K562 (cell line): ENCODE data around the gene SLC16A1. TPM values are rescaled to one million over a fixed set of nuclear protein-coding genes. Genes with fewer than 3 reads are reported as not detected.

Experiments used
- CBX8 ChIP-seq: fragments of 200-600 bp; sonication (generic); IDR thresholded peaks from 2 replicates; pipeline ENCODE4 v1.6.1; 2012; ENCODE audit warnings: borderline replicate concordance, mixed run types, low read depth, mild to moderate bottlenecking, moderate library complexity, mixed read lengths, low read length, control low read depth, inconsistent platforms; ENCODE audit not compliant: poor library complexity, severe bottlenecking; ENCODE audit errors: extremely low read depth
- ILF3 ChIP-seq: fragments of 450-650 bp; IDR thresholded peaks from 2 replicates; pipeline ENCODE4 v1.6.1; 2018; ENCODE audit warnings: antibody characterized with exemption, mild to moderate bottlenecking, moderate library complexity, borderline replicate concordance
- ILK ChIP-seq: fragments of 450-650 bp; IDR thresholded peaks from 2 replicates; pipeline ENCODE4 v1.6.1; 2016; ENCODE audit warnings: missing genetic modification characterization, low read depth, mild to moderate bottlenecking, missing compliant biosample characterization, moderate library complexity, borderline replicate concordance
- NCOR1 ChIP-seq: fragments of 450-650 bp; IDR thresholded peaks from 2 replicates; pipeline ENCODE4 v1.6.1; 2016; ENCODE audit warnings: mild to moderate bottlenecking, moderate library complexity
- NUFIP1 ChIP-seq: fragments of 450-650 bp; IDR thresholded peaks from 2 replicates; pipeline ENCODE4 v1.6.1; 2018; ENCODE audit not compliant: partially characterized antibody
- PCBP2 ChIP-seq: fragments of 200-400 bp; formaldehyde crosslinking; IDR thresholded peaks from 2 replicates; pipeline ENCODE4 v1.6.1; 2018; ENCODE audit warnings: low read length, low read depth, mild to moderate bottlenecking, moderate library complexity; ENCODE audit not compliant: poor library complexity, severe bottlenecking
- PRDM10 ChIP-seq: fragments of 450-650 bp; IDR thresholded peaks from 2 replicates; pipeline ENCODE4 v1.6.1; 2018; ENCODE audit not compliant: partially characterized antibody
- RUNX1 ChIP-seq: sonication (generic); IDR thresholded peaks from 2 replicates; pipeline ENCODE4 v1.6.1; 2016; ENCODE audit warnings: antibody characterized with exemption, low read depth
- SMC3 ChIP-seq: conservative IDR thresholded peaks from 2 replicates; pipeline ENCODE4 v1.6.1; 2011; ENCODE audit warnings: low read depth, low read length, improper control_type of control experiment; ENCODE audit not compliant: insufficient read depth
- U2AF1 ChIP-seq: fragments of 200-400 bp; formaldehyde crosslinking; optimal IDR thresholded peaks from 2 replicates; pipeline ENCODE3; 2017; ENCODE audit warnings: mild to moderate bottlenecking, low read depth, low read length, moderate library complexity
- ZBTB2 ChIP-seq: fragments of 450-650 bp; IDR thresholded peaks from 2 replicates; pipeline ENCODE4 v1.6.1; 2016; ENCODE audit warnings: antibody characterized with exemption
- ZFPM2 ChIP-seq: fragments of 250-450 bp; sonication (Bioruptor Pico); IDR thresholded peaks from 2 replicates; pipeline ENCODE4 v1.5.1; 2022; ENCODE audit warnings: mild to moderate bottlenecking
- ZKSCAN8 ChIP-seq: fragments of 200-800 bp; sonication (Bioruptor generic); IDR thresholded peaks from 2 replicates; pipeline ENCODE4 v1.6.1; 2016; ENCODE audit warnings: missing genetic modification characterization, missing compliant biosample characterization
- ZNF174 ChIP-seq: fragments of 250-450 bp; sonication (Bioruptor Pico); IDR thresholded peaks from 2 replicates; pipeline ENCODE4 v1.4.0; 2020; ENCODE audit warnings: mild to moderate bottlenecking
- ZNF197 ChIP-seq: fragments of 200-800 bp; sonication (Bioruptor generic); IDR thresholded peaks from 2 replicates; pipeline ENCODE4 v1.6.1; 2016; ENCODE audit warnings: low read depth, missing genetic modification characterization, missing compliant biosample characterization
- polyA plus RNA-seq, 8 experiments: library from polyadenylated mRNA; depleted of rRNA in 4 of 8; stranded (reverse) in 5 of 8; unstranded in 3 of 8; fragments of >200 nt; fragmentation: Nextera tagmentation in 2 of 8; fragmentation: Illumina TruSeq in 1 of 8; extraction: Ambion mirVana in 2 of 8; extraction: Trizol in 1 of 8; gene quantifications; 2 replicates each; pipeline versions ENCODE4 v1.2.1 to v1.2.3, GENCODE V29; 2011 to 2014; ENCODE audit warnings: inconsistent platforms in 1 of 8, missing spikeins in 1 of 8
- total RNA-seq, 7 experiments: library from RNA; depleted of rRNA in 6 of 7; stranded (reverse); fragments of >200 nt in 6 of 7; fragmentation: Illumina TruSeq in 2 of 7; extraction: Trizol in 2 of 7; gene quantifications; 2 replicates each; pipeline versions ENCODE4 v1.2.1 to v1.2.3, GENCODE V29; 2011 to 2021; ENCODE audit warnings: low replicate concordance in 1 of 7
- TF ChIP-seq, protein P1 (sequence below): IDR thresholded peaks from 2 replicates; pipeline ENCODE4 v1.6.1; 2011; ENCODE audit warnings: borderline replicate concordance, low read depth, mild to moderate bottlenecking, moderate library complexity, low read length; ENCODE audit not compliant: insufficient read depth, poor library complexity, severe bottlenecking

The SLC16A1 gene
- total and polyA plus RNA-seq, 9 of the 15 experiments (the other 6 are each of a cell fraction or from before 2014, with no cell fraction given): 73.1 to 244 (median 117) TPM

- peak; percentile 28 for TF ChIP-seq NUFIP1
- TF ChIP-seq RUNX1: no peak
- TF ChIP-seq ZBTB2: no peak
- TF ChIP-seq PCBP2: no peak
- peak; percentile 55; the same call in 1 of the 2 replicates for TF ChIP-seq ZNF197 (CRISPR knock-in tag)
- TF ChIP-seq ILF3: no peak
- TF ChIP-seq, protein P1, sequence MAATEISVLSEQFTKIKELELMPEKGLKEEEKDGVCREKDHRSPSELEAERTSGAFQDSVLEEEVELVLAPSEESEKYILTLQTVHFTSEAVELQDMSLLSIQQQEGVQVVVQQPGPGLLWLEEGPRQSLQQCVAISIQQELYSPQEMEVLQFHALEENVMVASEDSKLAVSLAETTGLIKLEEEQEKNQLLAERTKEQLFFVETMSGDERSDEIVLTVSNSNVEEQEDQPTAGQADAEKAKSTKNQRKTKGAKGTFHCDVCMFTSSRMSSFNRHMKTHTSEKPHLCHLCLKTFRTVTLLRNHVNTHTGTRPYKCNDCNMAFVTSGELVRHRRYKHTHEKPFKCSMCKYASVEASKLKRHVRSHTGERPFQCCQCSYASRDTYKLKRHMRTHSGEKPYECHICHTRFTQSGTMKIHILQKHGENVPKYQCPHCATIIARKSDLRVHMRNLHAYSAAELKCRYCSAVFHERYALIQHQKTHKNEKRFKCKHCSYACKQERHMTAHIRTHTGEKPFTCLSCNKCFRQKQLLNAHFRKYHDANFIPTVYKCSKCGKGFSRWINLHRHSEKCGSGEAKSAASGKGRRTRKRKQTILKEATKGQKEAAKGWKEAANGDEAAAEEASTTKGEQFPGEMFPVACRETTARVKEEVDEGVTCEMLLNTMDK: no peak
- no peak for TF ChIP-seq NCOR1
- TF ChIP-seq SMC3: no peak
- peak; percentile 93 for TF ChIP-seq ILK (tag)
- TF ChIP-seq ZFPM2: peak; percentile 79; the same call in 1 of the 2 replicates
- TF ChIP-seq U2AF1: no peak
- TF ChIP-seq CBX8: no peak
- TF ChIP-seq ZKSCAN8 (CRISPR knock-in tag): peak; percentile 62; the same call in 1 of the 2 replicates
- TF ChIP-seq PRDM10: no peak
- TF ChIP-seq ZNF174 (CRISPR knock-in tag): no peak
Observed at GRCh38 chr1:112902221-112902620, 53.8 kb downstream of the SLC16A1 start (continued).
